Glutamatergic neuron (in vitro differentiated cells): ENCODE measurements around the gene MCM5. TPM values are rescaled to one million over a fixed set of nuclear protein-coding genes. Genes with fewer than 3 reads are reported as not detected.
A peak's percentile ranks its signal among the peaks of the same experiment; 100 is the strongest.

ENCODE experiments used
- DNase-seq: peaks from one replicate; pipeline ENCODE4 v3.0.0; 2022
- H3K27ac Mint-ChIP-seq: one replicate; pipeline ENCODE4 v1.8.0; 2020; ENCODE audit warnings: mild to moderate bottlenecking, mixed read lengths, inconsistent platforms; ENCODE audit not compliant: unreplicated experiment
- H3K27me3 Mint-ChIP-seq: one replicate; pipeline ENCODE4 v1.8.0; 2020; ENCODE audit warnings: mild to moderate bottlenecking, moderate library complexity, mixed read lengths, inconsistent platforms; ENCODE audit not compliant: unreplicated experiment
- H3K36me3 Mint-ChIP-seq: one replicate; pipeline ENCODE4 v1.8.0; 2020; ENCODE audit warnings: mild to moderate bottlenecking, mixed read lengths, inconsistent platforms; ENCODE audit not compliant: unreplicated experiment
- H3K4me1 Mint-ChIP-seq: one replicate; pipeline ENCODE4 v1.8.0; 2020; ENCODE audit warnings: mild to moderate bottlenecking, low read depth, mixed read lengths, inconsistent platforms; ENCODE audit not compliant: unreplicated experiment
- H3K4me3 Mint-ChIP-seq: one replicate; pipeline ENCODE4 v1.8.0; 2020; ENCODE audit warnings: mild to moderate bottlenecking, mixed read lengths, inconsistent platforms; ENCODE audit not compliant: unreplicated experiment
- H3K9me3 Mint-ChIP-seq: one replicate; pipeline ENCODE4 v1.8.0; 2020; ENCODE audit warnings: mild to moderate bottlenecking, moderate library complexity, mixed read lengths, inconsistent platforms; ENCODE audit not compliant: unreplicated experiment
- total RNA-seq: library from RNA; stranded (reverse); fragmentation: NEBNext Ultra II Directional; extraction: Animal tissue kit (Norgen Biotek cat#: 25700); gene quantifications from one replicate; pipeline ENCODE4 v1.2.1, GENCODE V29; 2021; ENCODE audit not compliant: unreplicated experiment
- TF ChIP-seq, protein P1 (sequence below): fragments of 200-600 bp; sonication (generic); IDR thresholded peaks from one replicate; pipeline ENCODE4 v1.5.0; 2021; ENCODE audit not compliant: partially characterized antibody, unreplicated experiment

MCM5 gene
- total RNA-seq, 1 donor from 2014 or later = 28.3 TPM

DNA sequence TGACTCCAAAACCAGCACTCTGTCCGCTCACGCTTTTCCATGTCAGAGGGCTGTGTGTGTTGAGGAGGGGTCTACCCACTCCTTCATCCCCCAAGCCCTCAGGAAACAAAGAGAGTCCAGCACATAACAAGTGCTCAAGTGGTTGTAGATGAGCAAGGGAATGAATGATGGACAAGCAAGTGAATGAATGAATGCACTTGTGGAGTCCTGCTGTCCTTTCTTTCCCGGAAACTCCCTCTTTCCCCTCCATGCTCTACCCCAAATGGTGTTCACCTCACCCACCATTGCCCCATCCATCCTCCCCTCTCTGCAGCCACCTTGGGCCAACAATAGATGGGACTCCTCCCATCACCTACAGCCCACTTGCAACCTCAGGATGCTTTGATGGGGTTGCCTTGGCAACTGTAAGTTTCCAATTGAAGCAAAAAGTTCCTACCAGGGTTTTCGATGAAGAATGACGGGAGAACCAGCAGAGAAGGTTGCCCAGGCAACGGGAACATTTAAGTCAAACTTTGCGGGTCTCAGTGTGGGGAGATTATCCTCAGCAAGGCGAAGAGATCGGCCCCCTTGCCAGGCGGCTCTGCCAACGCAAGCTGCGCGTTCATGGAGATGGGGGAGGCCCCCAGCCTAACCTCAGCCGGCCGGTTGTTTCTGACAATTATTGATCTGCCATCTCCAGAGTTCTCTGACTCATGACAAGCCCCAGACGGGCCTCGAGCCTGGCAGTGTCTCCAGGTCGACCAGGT is 51.1 kb downstream of the MCM5 start:
- no peak for DNase-seq
- H3K36me3 Mint-ChIP-seq = no peaks in the 10 kb centered on the region
- H3K9me3 Mint-ChIP-seq = peaks cover 3% of the 10 kb centered on the region
- peaks cover 8% of the 10 kb centered on the region for H3K27me3 Mint-ChIP-seq
- no peak overlapping the region for H3K4me3 Mint-ChIP-seq
- peaks cover 12% of the 10 kb centered on the region for H3K4me1 Mint-ChIP-seq
- TF ChIP-seq, protein P1, sequence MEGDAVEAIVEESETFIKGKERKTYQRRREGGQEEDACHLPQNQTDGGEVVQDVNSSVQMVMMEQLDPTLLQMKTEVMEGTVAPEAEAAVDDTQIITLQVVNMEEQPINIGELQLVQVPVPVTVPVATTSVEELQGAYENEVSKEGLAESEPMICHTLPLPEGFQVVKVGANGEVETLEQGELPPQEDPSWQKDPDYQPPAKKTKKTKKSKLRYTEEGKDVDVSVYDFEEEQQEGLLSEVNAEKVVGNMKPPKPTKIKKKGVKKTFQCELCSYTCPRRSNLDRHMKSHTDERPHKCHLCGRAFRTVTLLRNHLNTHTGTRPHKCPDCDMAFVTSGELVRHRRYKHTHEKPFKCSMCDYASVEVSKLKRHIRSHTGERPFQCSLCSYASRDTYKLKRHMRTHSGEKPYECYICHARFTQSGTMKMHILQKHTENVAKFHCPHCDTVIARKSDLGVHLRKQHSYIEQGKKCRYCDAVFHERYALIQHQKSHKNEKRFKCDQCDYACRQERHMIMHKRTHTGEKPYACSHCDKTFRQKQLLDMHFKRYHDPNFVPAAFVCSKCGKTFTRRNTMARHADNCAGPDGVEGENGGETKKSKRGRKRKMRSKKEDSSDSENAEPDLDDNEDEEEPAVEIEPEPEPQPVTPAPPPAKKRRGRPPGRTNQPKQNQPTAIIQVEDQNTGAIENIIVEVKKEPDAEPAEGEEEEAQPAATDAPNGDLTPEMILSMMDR = no peak
- H3K27ac Mint-ChIP-seq = peak overlapping the region; percentile 44

DNA sequence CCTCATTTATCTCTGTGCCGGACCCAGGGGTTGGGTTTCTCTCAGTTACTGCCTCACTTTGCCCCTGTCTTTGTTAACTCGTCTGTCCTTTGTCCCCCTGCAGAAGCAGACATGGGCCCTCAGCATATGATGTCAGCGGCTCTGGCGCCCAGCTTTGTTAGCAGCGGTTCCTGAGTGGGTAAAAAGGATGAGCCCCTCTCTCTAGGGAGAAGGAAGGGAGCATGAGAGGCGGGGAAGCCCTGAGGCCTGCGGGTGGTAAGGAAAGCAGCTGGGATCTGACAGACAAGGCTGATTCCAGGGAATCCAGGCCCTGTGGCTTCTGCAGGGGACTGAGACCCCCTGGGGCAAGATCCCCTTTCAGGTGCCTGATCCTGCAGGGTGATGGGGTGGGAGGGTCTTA is 51.7 kb downstream of the MCM5 start:
- H3K27ac Mint-ChIP-seq = peak overlapping the region; percentile 44
- H3K36me3 Mint-ChIP-seq = no peaks in the 10 kb centered on the region
- no peak overlapping the region for H3K4me3 Mint-ChIP-seq
- DNase-seq = peak; percentile 53
- TF ChIP-seq, protein P1 = no peak
- H3K9me3 Mint-ChIP-seq = peaks cover 3% of the 10 kb centered on the region
- peaks cover 9% of the 10 kb centered on the region for H3K4me1 Mint-ChIP-seq
- H3K27me3 Mint-ChIP-seq = peaks cover 8% of the 10 kb centered on the region

DNA sequence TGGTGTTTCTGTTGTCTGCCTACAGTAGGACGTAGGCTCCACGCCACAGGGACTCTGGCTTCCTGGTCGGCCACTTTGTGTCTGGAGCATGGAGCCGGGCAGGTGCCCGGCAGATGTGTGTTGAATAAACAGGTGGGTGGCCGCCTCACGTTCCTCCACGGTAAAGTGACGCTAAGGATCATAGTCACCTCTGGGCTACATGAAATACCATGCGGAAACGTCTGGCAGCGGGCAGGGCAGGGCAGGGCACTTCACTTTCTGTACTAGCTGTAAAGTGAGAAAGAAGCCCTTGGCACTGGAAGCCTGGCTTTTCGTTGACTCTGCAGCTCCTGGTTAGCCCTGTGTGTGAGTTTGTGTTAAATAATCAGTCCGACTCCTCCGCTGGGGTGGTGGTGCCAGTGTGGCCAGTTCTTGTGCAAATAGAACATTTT is 52.4 kb downstream of the MCM5 start:
- Mint-ChIP-seq H3K27ac (no peak overlapping the region), H3K9me3 (peaks cover 2% of the 10 kb centered on the region), H3K4me1 (peaks cover 9% of the 10 kb centered on the region), H3K27me3 (peaks cover 8% of the 10 kb centered on the region), H3K4me3 (no peak overlapping the region), H3K36me3 (no peaks in the 10 kb centered on the region)
- TF ChIP-seq, protein P1 = no peak
- no peak for DNase-seq

DNA sequence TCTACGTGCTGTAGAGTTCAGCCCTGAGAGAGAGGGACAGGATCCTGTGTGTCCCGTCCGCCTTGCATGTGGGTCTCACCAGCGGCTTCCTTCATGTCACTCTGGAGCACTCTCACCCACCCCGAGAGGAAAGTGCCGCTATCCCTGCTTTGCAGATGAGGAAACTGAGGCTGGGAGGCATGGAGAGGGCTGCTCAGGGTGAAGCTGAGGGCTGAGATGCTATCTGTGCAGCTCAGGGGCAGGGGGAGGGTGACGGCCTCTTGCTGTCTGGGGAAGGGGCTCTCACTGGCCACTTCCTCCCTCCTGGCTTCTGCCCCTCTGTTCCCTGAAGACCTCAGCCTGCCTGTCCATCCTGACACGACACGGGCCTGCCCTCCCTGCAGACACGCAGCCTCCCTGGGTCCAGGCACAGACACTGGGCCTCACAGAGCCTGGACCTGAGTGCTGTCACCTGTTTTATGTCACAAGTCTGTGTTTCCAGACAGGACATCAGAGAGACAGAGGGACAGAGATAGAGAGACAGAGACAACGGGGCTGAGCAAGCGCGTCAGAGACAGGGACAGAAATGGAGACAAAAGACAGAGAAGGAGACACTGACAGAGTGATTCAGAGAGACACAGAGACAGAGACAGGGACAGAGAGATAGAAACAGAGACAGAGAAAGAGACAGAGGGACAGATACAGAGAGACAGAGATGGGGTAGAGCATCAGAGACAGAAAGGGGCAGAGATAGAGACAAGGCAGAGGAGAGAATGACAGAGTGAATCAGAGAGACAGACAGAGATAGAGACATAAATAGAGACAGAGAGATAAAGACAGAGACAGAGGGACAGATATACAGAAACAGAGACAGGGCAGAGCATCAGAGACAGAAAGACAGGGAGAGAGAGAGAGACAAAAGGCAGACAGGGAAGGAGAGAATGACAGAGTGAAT is 53.1 kb downstream of the MCM5 start:
- no peak overlapping the region for H3K27ac Mint-ChIP-seq
- no peak overlapping the region for H3K4me3 Mint-ChIP-seq
- TF ChIP-seq, protein P1 = no peak

More for the DNA sequence above, 53.1 kb downstream of the MCM5 start:
- peaks cover 9% of the 10 kb centered on the region for H3K4me1 Mint-ChIP-seq
- H3K27me3 Mint-ChIP-seq = peaks cover 8% of the 10 kb centered on the region
- H3K9me3 Mint-ChIP-seq = peaks cover 2% of the 10 kb centered on the region
- no peak for DNase-seq
- H3K36me3 Mint-ChIP-seq = no peaks in the 10 kb centered on the region
